PC-3 (cell line): ENCODE measurements around the gene CDHR1.

Experiments
- EZH2 ChIP-seq: fragments of 300-600 bp; sonication (generic); IDR thresholded peaks from one replicate; pipeline ENCODE4 v1.6.1; 2017; ENCODE audit warnings: antibody characterized with exemption, mild to moderate bottlenecking, low read length; ENCODE audit not compliant: unreplicated experiment
- TF ChIP-seq, protein P1 (sequence below): fragments of 300-600 bp; sonication (generic); conservative IDR thresholded peaks from 2 replicates; pipeline ENCODE4 v1.5.1; 2017; ENCODE audit warnings: antibody characterized with exemption, low read depth, mild to moderate bottlenecking, low read length

- TF ChIP-seq, protein P1, sequence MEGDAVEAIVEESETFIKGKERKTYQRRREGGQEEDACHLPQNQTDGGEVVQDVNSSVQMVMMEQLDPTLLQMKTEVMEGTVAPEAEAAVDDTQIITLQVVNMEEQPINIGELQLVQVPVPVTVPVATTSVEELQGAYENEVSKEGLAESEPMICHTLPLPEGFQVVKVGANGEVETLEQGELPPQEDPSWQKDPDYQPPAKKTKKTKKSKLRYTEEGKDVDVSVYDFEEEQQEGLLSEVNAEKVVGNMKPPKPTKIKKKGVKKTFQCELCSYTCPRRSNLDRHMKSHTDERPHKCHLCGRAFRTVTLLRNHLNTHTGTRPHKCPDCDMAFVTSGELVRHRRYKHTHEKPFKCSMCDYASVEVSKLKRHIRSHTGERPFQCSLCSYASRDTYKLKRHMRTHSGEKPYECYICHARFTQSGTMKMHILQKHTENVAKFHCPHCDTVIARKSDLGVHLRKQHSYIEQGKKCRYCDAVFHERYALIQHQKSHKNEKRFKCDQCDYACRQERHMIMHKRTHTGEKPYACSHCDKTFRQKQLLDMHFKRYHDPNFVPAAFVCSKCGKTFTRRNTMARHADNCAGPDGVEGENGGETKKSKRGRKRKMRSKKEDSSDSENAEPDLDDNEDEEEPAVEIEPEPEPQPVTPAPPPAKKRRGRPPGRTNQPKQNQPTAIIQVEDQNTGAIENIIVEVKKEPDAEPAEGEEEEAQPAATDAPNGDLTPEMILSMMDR, result no peak
- no peak for TF ChIP-seq EZH2
These were observed 1.7 kb downstream of the CDHR1 start for GRCh38 chr10:84196083-84196482.
